GM12878 (cell line): ENCODE measurements around the gene CD2BP2. TPM values are rescaled to one million over a fixed set of nuclear protein-coding genes. Genes with fewer than 3 reads are reported as not detected.
A peak's percentile ranks its signal among the peaks of the same experiment; 100 is the strongest.

Experiments used
- BMI1 ChIP-seq: fragments of 450-650 bp; IDR thresholded peaks from 2 replicates; pipeline ENCODE4 v1.6.1; 2016; ENCODE audit warnings: mild to moderate bottlenecking, moderate library complexity, borderline replicate concordance
- CEBPZ ChIP-seq: fragments of 150-350 bp; IDR thresholded peaks from 2 replicates; pipeline ENCODE4 v1.6.1; 2016; ENCODE audit warnings: low read depth, low read length
- CHD2 ChIP-seq: IDR thresholded peaks from 2 replicates; pipeline ENCODE4 v1.6.1; 2011; ENCODE audit warnings: low read depth, low read length, improper control_type of control experiment, borderline replicate concordance
- EED ChIP-seq: sonication (generic); IDR thresholded peaks from 2 replicates; pipeline ENCODE4 v1.6.1; 2016; ENCODE audit warnings: antibody characterized with exemption, low read depth
- EP300 ChIP-seq, 2 experiments: fragments of 150-350 bp in 1 of 2; IDR thresholded peaks; 2 replicates each; pipeline ENCODE4 v1.6.1; 2011 to 2012; ENCODE audit warnings: low read depth in 2 of 2, low read length in 2 of 2, borderline replicate concordance in 1 of 2, improper control_type of control experiment in 1 of 2, inconsistent platforms in 1 of 2; ENCODE audit not compliant: control insufficient read depth in 1 of 2
- FOS ChIP-seq: IDR thresholded peaks from 3 replicates; pipeline ENCODE4 v1.6.1; 2011; ENCODE audit warnings: borderline replicate concordance; ENCODE audit not compliant: insufficient read length; ENCODE audit errors: extremely low read depth
- GABPA ChIP-seq: IDR thresholded peaks from 2 replicates; pipeline ENCODE4 v1.6.1; 2014; ENCODE audit warnings: antibody characterized with exemption, low read depth, mild to moderate bottlenecking, inconsistent platforms
- GATAD2B ChIP-seq: fragments of 450-650 bp; conservative IDR thresholded peaks from 2 replicates; pipeline ENCODE4 v1.6.1; 2017; ENCODE audit warnings: low read depth, mild to moderate bottlenecking, moderate library complexity
- HDAC6 ChIP-seq: fragments of 200-600 bp; sonication (generic); IDR thresholded peaks from one replicate; pipeline ENCODE4 v1.8.0; 2017; ENCODE audit warnings: antibody characterized with exemption; ENCODE audit not compliant: unreplicated experiment
- MEF2B ChIP-seq: fragments of 450-650 bp; IDR thresholded peaks from 2 replicates; pipeline ENCODE4 v1.6.1; 2018; ENCODE audit warnings: mild to moderate bottlenecking, moderate library complexity; ENCODE audit not compliant: partially characterized antibody, poor library complexity, severe bottlenecking
- MXI1 ChIP-seq: fragments of 150-350 bp; IDR thresholded peaks from 2 replicates; pipeline ENCODE4 v1.6.1; 2011; ENCODE audit warnings: low read depth, mild to moderate bottlenecking, inconsistent platforms, low read length, improper control_type of control experiment
- NBN ChIP-seq: fragments of 450-650 bp; IDR thresholded peaks from 2 replicates; pipeline ENCODE4 v1.6.1; 2016
- NRF1 ChIP-seq: conservative IDR thresholded peaks from 2 replicates; pipeline ENCODE4 v1.6.1; 2011; ENCODE audit warnings: mild to moderate bottlenecking, low read depth, low read length, improper control_type of control experiment
- PAX8 ChIP-seq: fragments of 450-650 bp; IDR thresholded peaks from 2 replicates; pipeline ENCODE4 v1.6.1; 2017; ENCODE audit warnings: mild to moderate bottlenecking, moderate library complexity
- RAD21 ChIP-seq: IDR thresholded peaks from 2 replicates; pipeline ENCODE4 v1.6.1; 2011; ENCODE audit warnings: mild to moderate bottlenecking, low read depth, low read length, moderate library complexity; ENCODE audit not compliant: insufficient read depth
- SMARCA5 ChIP-seq: fragments of 450-650 bp; IDR thresholded peaks from 2 replicates; pipeline ENCODE4 v1.6.1; 2017; ENCODE audit warnings: mild to moderate bottlenecking
- SMC3 ChIP-seq: IDR thresholded peaks from 2 replicates; pipeline ENCODE4 v1.6.1; 2011; ENCODE audit warnings: low read length, improper control_type of control experiment, borderline replicate concordance
- SPI1 ChIP-seq: IDR thresholded peaks from 2 replicates; pipeline ENCODE4 v1.6.1; 2011; ENCODE audit warnings: low read depth, mild to moderate bottlenecking, low read length, moderate library complexity, borderline replicate concordance; ENCODE audit not compliant: insufficient read depth
- ZNF24 ChIP-seq: fragments of 450-650 bp; IDR thresholded peaks from 2 replicates; pipeline ENCODE4 v1.6.1; 2017; ENCODE audit warnings: antibody characterized with exemption, mild to moderate bottlenecking
- ZNF622 ChIP-seq: fragments of 450-650 bp; IDR thresholded peaks from 2 replicates; pipeline ENCODE4 v1.6.1; 2017; ENCODE audit warnings: mild to moderate bottlenecking, inconsistent platforms
- ZZZ3 ChIP-seq: IDR thresholded peaks from 2 replicates; pipeline ENCODE4 v1.6.1; 2011; ENCODE audit warnings: low read depth; ENCODE audit not compliant: control insufficient read depth, insufficient read length
- polyA plus RNA-seq, 11 experiments: library from polyadenylated mRNA; depleted of rRNA in 4 of 11; unstranded in 6 of 11; stranded (reverse) in 5 of 11; fragments of >200 nt; fragmentation: Nextera tagmentation in 4 of 11; fragmentation: Illumina TruSeq in 1 of 11; extraction: Ambion mirVana in 4 of 11; extraction: Trizol in 1 of 11; gene quantifications; 1 replicate in 1 of 11; 2 replicates in 10 of 11; pipeline versions ENCODE4 v1.2.1 to v1.2.3, GENCODE V29; 2011 to 2016; ENCODE audit warnings: inconsistent platforms in 2 of 11, missing spikeins in 2 of 11, low read depth in 1 of 11
- total RNA-seq, 4 experiments: library from RNA; depleted of rRNA in 3 of 4; stranded (reverse); fragments of >200 nt in 3 of 4; fragmentation: Illumina TruSeq in 1 of 4; extraction: Trizol in 1 of 4; gene quantifications; 2 replicates each; pipeline versions ENCODE4 v1.2.1 to v1.2.3, GENCODE V29; 2013 to 2021
- TF ChIP-seq, protein P1 (sequence below): fragments of 450-650 bp; IDR thresholded peaks from 2 replicates; pipeline ENCODE4 v1.6.1; 2017; ENCODE audit warnings: borderline replicate concordance
- TF ChIP-seq, protein P2 (sequence below): fragments of 450-650 bp; formaldehyde crosslinking; IDR thresholded peaks from 2 replicates; pipeline ENCODE4 v1.4.0; 2022; ENCODE audit warnings: mild to moderate bottlenecking, moderate library complexity

The CD2BP2 gene
- total and polyA plus RNA-seq, 10 of the 15 experiments (the other 5 are each of a cell fraction or from before 2014, with no cell fraction given), result 3.3 to 47.9 (median 31.8) TPM

GRCh38 chr16:30355144-30355953 is at the start of gene CD2BP2 (continued):
- peak; percentile 73; the same call in 1 of the 2 replicates for TF ChIP-seq GATAD2B
- TF ChIP-seq NBN, result peak; percentile 94
- TF ChIP-seq PAX8, result no peak
- TF ChIP-seq ZZZ3, result no peak
- no peak for TF ChIP-seq BMI1
- peak; percentile 18 for TF ChIP-seq MEF2B
- TF ChIP-seq, protein P1, sequence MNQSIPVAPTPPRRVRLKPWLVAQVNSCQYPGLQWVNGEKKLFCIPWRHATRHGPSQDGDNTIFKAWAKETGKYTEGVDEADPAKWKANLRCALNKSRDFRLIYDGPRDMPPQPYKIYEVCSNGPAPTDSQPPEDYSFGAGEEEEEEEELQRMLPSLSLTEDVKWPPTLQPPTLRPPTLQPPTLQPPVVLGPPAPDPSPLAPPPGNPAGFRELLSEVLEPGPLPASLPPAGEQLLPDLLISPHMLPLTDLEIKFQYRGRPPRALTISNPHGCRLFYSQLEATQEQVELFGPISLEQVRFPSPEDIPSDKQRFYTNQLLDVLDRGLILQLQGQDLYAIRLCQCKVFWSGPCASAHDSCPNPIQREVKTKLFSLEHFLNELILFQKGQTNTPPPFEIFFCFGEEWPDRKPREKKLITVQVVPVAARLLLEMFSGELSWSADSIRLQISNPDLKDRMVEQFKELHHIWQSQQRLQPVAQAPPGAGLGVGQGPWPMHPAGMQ, result no peak
- peak; percentile 99 for TF ChIP-seq GABPA
- TF ChIP-seq CHD2, result peak; percentile 39; the same call in 1 of the 2 replicates
- peak in 1 of 2 experiments; percentile 47; a peak in 1 of 4 replicates for TF ChIP-seq EP300 (IDR thresholded peaks at IDR 0.05; ENCODE audit: borderline replicate concordance in 1 of 2, control insufficient read depth in 1 of 2, low read depth in 2 of 2, low read length in 2 of 2)
- TF ChIP-seq MXI1, result no peak
- no peak for TF ChIP-seq FOS
- no peak for TF ChIP-seq ZNF24
- no peak for TF ChIP-seq ZNF622
- TF ChIP-seq SPI1, result peak; percentile 28; the same call in 1 of the 2 replicates
- TF ChIP-seq, protein P2, sequence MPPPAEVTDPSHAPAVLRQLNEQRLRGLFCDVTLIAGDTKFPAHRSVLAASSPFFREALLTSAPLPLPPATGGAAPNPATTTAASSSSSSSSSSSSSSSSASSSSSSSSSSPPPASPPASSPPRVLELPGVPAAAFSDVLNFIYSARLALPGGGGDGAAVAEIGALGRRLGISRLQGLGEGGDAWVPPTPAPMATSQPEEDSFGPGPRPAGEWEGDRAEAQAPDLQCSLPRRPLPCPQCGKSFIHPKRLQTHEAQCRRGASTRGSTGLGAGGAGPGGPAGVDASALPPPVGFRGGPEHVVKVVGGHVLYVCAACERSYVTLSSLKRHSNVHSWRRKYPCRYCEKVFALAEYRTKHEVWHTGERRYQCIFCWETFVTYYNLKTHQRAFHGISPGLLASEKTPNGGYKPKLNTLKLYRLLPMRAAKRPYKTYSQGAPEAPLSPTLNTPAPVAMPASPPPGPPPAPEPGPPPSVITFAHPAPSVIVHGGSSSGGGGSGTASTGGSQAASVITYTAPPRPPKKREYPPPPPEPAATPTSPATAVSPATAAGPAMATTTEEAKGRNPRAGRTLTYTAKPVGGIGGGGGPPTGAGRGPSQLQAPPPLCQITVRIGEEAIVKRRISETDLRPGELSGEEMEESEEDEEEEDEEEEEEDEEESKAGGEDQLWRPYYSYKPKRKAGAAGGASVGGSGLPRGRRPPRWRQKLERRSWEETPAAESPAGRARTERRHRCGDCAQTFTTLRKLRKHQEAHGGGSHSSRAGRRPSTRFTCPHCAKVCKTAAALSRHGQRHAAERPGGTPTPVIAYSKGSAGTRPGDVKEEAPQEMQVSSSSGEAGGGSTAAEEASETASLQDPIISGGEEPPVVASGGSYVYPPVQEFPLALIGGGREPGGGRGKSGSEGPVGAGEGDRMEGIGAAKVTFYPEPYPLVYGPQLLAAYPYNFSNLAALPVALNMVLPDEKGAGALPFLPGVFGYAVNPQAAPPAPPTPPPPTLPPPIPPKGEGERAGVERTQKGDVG (CRISPR knock-in tag), result no peak
- TF ChIP-seq SMC3, result no peak
- no peak for TF ChIP-seq RAD21
- peak; percentile 61; the same call in 1 of the 2 replicates for TF ChIP-seq SMARCA5
- no peak for TF ChIP-seq NRF1
- TF ChIP-seq CEBPZ, result no peak
- no peak; the same call in 1 of the 2 replicates for TF ChIP-seq EED
- TF ChIP-seq HDAC6, result no peak
